Neural cell (in vitro differentiated cells): Measurements from ENCODE around the gene MCHR2. TPM values are rescaled to one million over a fixed set of nuclear protein-coding genes. Genes with fewer than 3 reads are reported as not detected.
A peak's percentile ranks its signal among the peaks of the same experiment; 100 is the strongest.
"Not testable (repeated sequence)": the region's sequence is repeated elsewhere in the genome, so short reads cannot be mapped to it uniquely, and the experiment has no call there.

Source experiments
- H2AFZ ChIP-seq: fragments of 200-600, 300-800 bp; sonication (generic), shearing (Covaris generic); 2 replicates; pipeline ENCODE4 v1.6.0; 2014; ENCODE audit warnings: low read depth, mild to moderate bottlenecking, antibody characterized with exemption, low read length, moderate library complexity
- H3F3A ChIP-seq: fragments of 200-600 bp; shearing (Covaris generic); 2 replicates; pipeline ENCODE4 v1.6.1; 2016; ENCODE audit warnings: mild to moderate bottlenecking, moderate library complexity, mixed read lengths, antibody characterized with exemption, low read length; ENCODE audit not compliant: insufficient read depth, poor library complexity, severe bottlenecking
- H3K27ac ChIP-seq: fragments of 200-600, 300-800 bp; sonication (generic), shearing (Covaris generic); 2 replicates; pipeline ENCODE4 v1.5.1; 2014; ENCODE audit warnings: mild to moderate bottlenecking, low read length, moderate library complexity
- H3K27me3 ChIP-seq: fragments of 300-800, 200-600 bp; sonication (generic), shearing (Covaris generic); 2 replicates; pipeline ENCODE4 v1.6.0; 2014; ENCODE audit warnings: mild to moderate bottlenecking, low read depth, low read length, moderate library complexity; ENCODE audit not compliant: insufficient read depth
- H3K36me3 ChIP-seq: fragments of 300-800, 200-600 bp; sonication (generic), shearing (Covaris generic); 2 replicates; pipeline ENCODE4 v1.5.1; 2014; ENCODE audit warnings: mild to moderate bottlenecking, antibody characterized with exemption, low read length, moderate library complexity; ENCODE audit not compliant: insufficient read depth
- H3K4me2 ChIP-seq: fragments of 300-800, 200-600 bp; sonication (generic), shearing (Covaris generic); 2 replicates; pipeline ENCODE4 v1.6.0; 2014; ENCODE audit warnings: mild to moderate bottlenecking, low read length
- H3K4me3 ChIP-seq: fragments of 300-800, 200-600 bp; sonication (generic), shearing (Covaris generic); 2 replicates; pipeline ENCODE4 v1.5.1; 2014; ENCODE audit warnings: mild to moderate bottlenecking, low read length, moderate library complexity
- H3K79me2 ChIP-seq: fragments of 200-600 bp; shearing (Covaris generic); replicated peaks from 2 replicates; pipeline ENCODE4 v1.6.0; 2014; ENCODE audit warnings: mild to moderate bottlenecking, low read length, moderate library complexity; ENCODE audit not compliant: insufficient read depth
- H3K9ac ChIP-seq: fragments of 300-800, 200-600 bp; sonication (generic), shearing (Covaris generic); 2 replicates; pipeline ENCODE4 v1.6.1; 2016; ENCODE audit warnings: mild to moderate bottlenecking, low read length, mixed read lengths
- H3K9me2 ChIP-seq: fragments of 200-600 bp; shearing (Covaris generic); 2 replicates; pipeline ENCODE4 v1.6.1; 2016; ENCODE audit warnings: mild to moderate bottlenecking, low read length, mixed read lengths; ENCODE audit not compliant: insufficient read depth
- H3K9me3 ChIP-seq: fragments of 200-600, 300-800 bp; sonication (generic), shearing (Covaris generic); 2 replicates; pipeline ENCODE4 v1.6.1; 2016; ENCODE audit warnings: mild to moderate bottlenecking, mixed run types, low read length, moderate library complexity, mixed read lengths
- H4K20me1 ChIP-seq: fragments of 200-600 bp; shearing (Covaris generic); 2 replicates; pipeline ENCODE4 v1.6.1; 2016; ENCODE audit warnings: mild to moderate bottlenecking, mixed run types; ENCODE audit not compliant: insufficient read depth
- CTCF ChIP-seq: fragments of 450-650 bp; IDR thresholded peaks from 2 replicates; pipeline ENCODE4 v1.5.1; 2014; ENCODE audit warnings: antibody characterized with exemption, mild to moderate bottlenecking, moderate library complexity; ENCODE audit not compliant: poor library complexity, severe bottlenecking
- EP300 ChIP-seq: fragments of 450-650 bp; conservative IDR thresholded peaks from 2 replicates; pipeline ENCODE4 v1.6.1; 2014; ENCODE audit warnings: antibody characterized with exemption, mild to moderate bottlenecking, moderate library complexity; ENCODE audit not compliant: poor library complexity, severe bottlenecking
- EZH2 ChIP-seq: fragments of 200-600, 300-800 bp; shearing (Covaris generic), sonication (generic); IDR thresholded peaks from 2 replicates; pipeline ENCODE4 v1.6.1; 2014; ENCODE audit warnings: antibody characterized with exemption, low read length, borderline replicate concordance, mild to moderate bottlenecking; ENCODE audit not compliant: insufficient read depth, poor library complexity, severe bottlenecking
- POLR2AphosphoS5 ChIP-seq: IDR thresholded peaks from 2 replicates; pipeline ENCODE4 v1.6.1; 2012
- RAD21 ChIP-seq: fragments of 450-650 bp; conservative IDR thresholded peaks from 2 replicates; pipeline ENCODE4 v1.6.1; 2014; ENCODE audit warnings: antibody characterized with exemption, mild to moderate bottlenecking, moderate library complexity
- SMC3 ChIP-seq: fragments of 450-650 bp; conservative IDR thresholded peaks from 2 replicates; pipeline ENCODE4 v1.6.1; 2014; ENCODE audit warnings: antibody characterized with exemption, mild to moderate bottlenecking, moderate library complexity; ENCODE audit not compliant: poor library complexity
- polyA minus RNA-seq: library from RNA; depleted of rRNA, polyadenylated mRNA; stranded (reverse); fragments of >200 nt; gene quantifications from 2 replicates; pipeline ENCODE4 v1.2.3, GENCODE V29; 2014
- polyA plus RNA-seq: library from polyadenylated mRNA; depleted of rRNA; stranded (reverse); fragments of >200 nt; gene quantifications from 2 replicates; pipeline ENCODE4 v1.2.3, GENCODE V29; 2014

The MCHR2 gene
- not detected in 2 replicates for polyA plus RNA-seq
- not detected in 2 replicates for polyA minus RNA-seq

GRCh38 chr6:99993533-99994251 is at the start of gene MCHR2:
Gene MCHR2, minus strand, starts transcription at chr6:99994223. Its CDS starts 38,076 bp downstream, at chr6:99956147.
- Histone ChIP-seq H2AFZ (no peak within 1 kb of the TSS), H3K4me3 (peak within 1 kb of the TSS; percentile 52), H3K4me2 (no peak within 1 kb of the TSS), H3K27ac (no peak within 1 kb of the TSS), H3K9ac (no peak within 1 kb of the TSS), H3K79me2 (no peaks in the 10 kb centered on the region), H3K9me2 (no peaks in the 10 kb centered on the region), H3K36me3 (no peaks in the 10 kb centered on the region), H4K20me1 (no peaks in the 10 kb centered on the region), H3K9me3 (no peaks in the 10 kb centered on the region), H3K27me3 (peaks cover 17% of the 10 kb centered on the region), H3F3A (no peaks in the 10 kb centered on the region)
- no peak for TF ChIP-seq EP300
- TF ChIP-seq SMC3 = no peak
- TF ChIP-seq RAD21 = no peak
- no peak for TF ChIP-seq POLR2AphosphoS5
- no peak for TF ChIP-seq EZH2

- H3K9me2 ChIP-seq, H4K20me1 ChIP-seq: not testable (repeated sequence)
Observed at GRCh38 chr6:100038546-100038945, 44.5 kb upstream of the MCHR2 start.

GRCh38 chr6:100035873-100036653 is 42.0 kb upstream of the MCHR2 start:
- H3K9me3 ChIP-seq = no peaks in the 10 kb centered on the region
- no peak overlapping the region for H3K4me3 ChIP-seq
- H4K20me1 ChIP-seq = no peaks in the 10 kb centered on the region
- TF ChIP-seq SMC3 (no peak), CTCF (no peak), EP300 (no peak), EZH2 (no peak), RAD21 (no peak)
- no peak overlapping the region for H2AFZ ChIP-seq
- no peak overlapping the region for H3K4me2 ChIP-seq
- no peaks in the 10 kb centered on the region for H3K79me2 ChIP-seq
- H3K27ac ChIP-seq = no peak overlapping the region
- no peaks in the 10 kb centered on the region for H3K36me3 ChIP-seq
- no peaks in the 10 kb centered on the region for H3K27me3 ChIP-seq
- H3F3A ChIP-seq = no peaks in the 10 kb centered on the region
- H3K9me2 ChIP-seq = no peaks in the 10 kb centered on the region
- no peak overlapping the region for H3K9ac ChIP-seq

More at GRCh38 chr6:100038546-100038945, 44.5 kb upstream of the MCHR2 start:
- not testable (repeated sequence) for H3K27me3 ChIP-seq, H3K36me3 ChIP-seq, H3K4me2 ChIP-seq, H3K9ac ChIP-seq, H2AFZ ChIP-seq, H3K9me3 ChIP-seq, H3K4me3 ChIP-seq, H3K79me2 ChIP-seq, H3K27ac ChIP-seq, H3F3A ChIP-seq
